Peyer's patch (tissue), 4 donors: ENCODE results near the gene KRT33A. TPM values are rescaled to one million over a fixed set of nuclear protein-coding genes. Genes with fewer than 3 reads are reported as not detected.
A peak's percentile ranks its signal among the peaks of the same experiment; 100 is the strongest.

Experiments
- DNase-seq, 3 donors: peaks; one replicate each; pipeline ENCODE4 v3.0.0-alpha.2; 2017 to 2019
- H3K27ac ChIP-seq, 4 donors: fragments of 200-600 bp; sonication (generic); one replicate each; pipeline ENCODE4 v1.5.1; 2016 to 2019
- H3K27me3 ChIP-seq, 2 donors: fragments of 200-600 bp; sonication (generic); one replicate each; pipeline ENCODE4 v1.5.1; 2019
- H3K36me3 ChIP-seq, 3 donors: fragments of 200-600 bp; sonication (generic); one replicate each; pipeline ENCODE4 v1.5.1; 2016 to 2019
- H3K4me1 ChIP-seq, 4 donors: fragments of 200-600 bp; sonication (generic); one replicate each; pipeline ENCODE4 v1.5.1; 2016 to 2019
- H3K4me3 ChIP-seq, 4 donors: fragments of 200-600 bp; sonication (generic); 1 replicate in 3 of 4; 2 replicates in 1 of 4; pipeline ENCODE4 v1.5.1; 2016 to 2019; ENCODE audit warnings: mild to moderate bottlenecking in 1 of 4
- H3K9me3 ChIP-seq, 4 donors: fragments of 200-600 bp; sonication (generic); one replicate each; pipeline ENCODE4 v1.5.1; 2016 to 2019; ENCODE audit warnings: mild to moderate bottlenecking in 1 of 4
- POLR2A ChIP-seq, 2 donors: fragments of 450-650 bp; IDR thresholded peaks; one replicate each; pipeline ENCODE4 v1.5.1; 2017; ENCODE audit warnings: antibody characterized with exemption in 2 of 2, mild to moderate bottlenecking in 2 of 2, moderate library complexity in 2 of 2
- total RNA-seq, 4 donors: library from RNA; depleted of rRNA; stranded (reverse); fragments of >200 nt; gene quantifications; one replicate each; pipeline ENCODE4 v1.1.0, GENCODE V29; 2016
- TF ChIP-seq, protein P1 (sequence below), 6 experiments: fragments of 450-650 bp in 4 of 6; fragments of 200-600 bp in 2 of 6; sonication (generic) in 1 of 6; IDR thresholded peaks; one replicate each; pipeline ENCODE4 v1.5.1; 2017 to 2019; ENCODE audit warnings: antibody characterized with exemption in 6 of 6, mild to moderate bottlenecking in 3 of 6, moderate library complexity in 1 of 6

Gene KRT33A
- total RNA-seq, 4 donors from 2014 or later: not detected

DNA sequence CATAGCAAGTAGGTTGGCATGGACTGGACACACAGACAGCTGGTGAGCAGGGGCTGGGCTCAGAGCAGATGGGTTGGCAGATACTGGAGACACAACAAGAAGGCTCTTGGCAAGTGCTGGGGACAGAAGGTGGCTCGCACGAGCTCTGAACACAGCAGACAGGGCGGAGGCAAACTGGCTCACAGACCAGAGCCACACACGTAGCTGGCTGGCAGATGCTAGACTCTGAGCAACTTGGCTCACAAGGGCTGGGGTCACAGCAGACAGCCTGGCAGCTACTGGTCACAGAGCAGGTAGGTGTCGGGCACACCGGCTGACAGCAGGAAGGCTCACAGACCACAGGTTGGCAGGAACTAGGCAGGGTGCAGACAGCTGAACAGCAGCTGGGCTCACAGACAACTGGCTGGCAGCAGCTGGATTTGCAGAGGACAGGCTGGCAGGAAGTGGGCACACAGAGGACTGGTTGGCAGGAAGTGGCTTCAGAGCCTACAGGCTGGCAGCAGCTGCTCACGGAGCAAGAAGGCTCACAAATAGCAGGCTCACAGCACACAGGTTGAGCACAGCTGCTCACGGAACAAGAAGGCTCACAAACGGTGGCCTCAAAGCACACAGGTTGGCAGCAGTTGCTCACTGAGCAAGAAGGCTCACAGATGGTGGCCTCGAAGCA, 42.2 kb downstream of the KRT33A start:
- H3K27ac ChIP-seq: peak overlapping the region in 3 of 4 donors; percentile 30 to 77 (median 62)

DNA sequence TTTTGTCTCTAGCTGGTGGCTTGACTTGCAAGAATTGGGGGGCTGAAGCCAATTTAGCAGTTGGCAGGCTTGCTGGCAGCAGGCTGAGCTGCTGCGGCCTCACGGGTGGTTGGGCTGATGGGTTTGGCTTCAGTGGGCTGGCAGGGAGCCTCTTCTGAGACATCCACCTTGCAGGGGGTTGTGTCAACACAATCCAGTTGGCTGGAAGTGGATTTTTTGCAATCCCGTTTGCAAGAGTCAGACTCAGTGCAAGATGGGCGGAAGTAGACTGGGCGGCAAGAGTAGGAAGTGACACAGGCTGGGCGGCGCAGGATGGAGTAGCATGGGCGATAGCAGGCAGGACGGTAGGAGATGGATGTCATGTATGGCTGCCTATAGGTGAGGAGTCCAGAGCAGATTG, 43.0 kb downstream of the KRT33A start:
- H3K4me1 ChIP-seq: peaks cover 0 to 23% (median 0%) of the 10 kb centered on the region in 4 donors
- TF ChIP-seq, protein P1, sequence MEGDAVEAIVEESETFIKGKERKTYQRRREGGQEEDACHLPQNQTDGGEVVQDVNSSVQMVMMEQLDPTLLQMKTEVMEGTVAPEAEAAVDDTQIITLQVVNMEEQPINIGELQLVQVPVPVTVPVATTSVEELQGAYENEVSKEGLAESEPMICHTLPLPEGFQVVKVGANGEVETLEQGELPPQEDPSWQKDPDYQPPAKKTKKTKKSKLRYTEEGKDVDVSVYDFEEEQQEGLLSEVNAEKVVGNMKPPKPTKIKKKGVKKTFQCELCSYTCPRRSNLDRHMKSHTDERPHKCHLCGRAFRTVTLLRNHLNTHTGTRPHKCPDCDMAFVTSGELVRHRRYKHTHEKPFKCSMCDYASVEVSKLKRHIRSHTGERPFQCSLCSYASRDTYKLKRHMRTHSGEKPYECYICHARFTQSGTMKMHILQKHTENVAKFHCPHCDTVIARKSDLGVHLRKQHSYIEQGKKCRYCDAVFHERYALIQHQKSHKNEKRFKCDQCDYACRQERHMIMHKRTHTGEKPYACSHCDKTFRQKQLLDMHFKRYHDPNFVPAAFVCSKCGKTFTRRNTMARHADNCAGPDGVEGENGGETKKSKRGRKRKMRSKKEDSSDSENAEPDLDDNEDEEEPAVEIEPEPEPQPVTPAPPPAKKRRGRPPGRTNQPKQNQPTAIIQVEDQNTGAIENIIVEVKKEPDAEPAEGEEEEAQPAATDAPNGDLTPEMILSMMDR (IDR thresholded peaks at IDR 0.05): no peak
- no peak for TF ChIP-seq POLR2A (IDR thresholded peaks at IDR 0.05)
- H3K27ac ChIP-seq: peak overlapping the region in 2 of 4 donors; percentile 46 to 77
- H3K9me3 ChIP-seq: no peaks in the 10 kb centered on the region
- H3K27me3 ChIP-seq: no peaks in the 10 kb centered on the region
- H3K4me3 ChIP-seq: no peak overlapping the region
- no peak for DNase-seq
- H3K36me3 ChIP-seq: no peaks in the 10 kb centered on the region

More for the DNA sequence above, 42.2 kb downstream of the KRT33A start:
- peak; percentile 48 to 89 (median 86) for DNase-seq
- peaks cover 0 to 23% (median 0%) of the 10 kb centered on the region in 4 donors for H3K4me1 ChIP-seq
- H3K9me3 ChIP-seq: no peaks in the 10 kb centered on the region
- H3K4me3 ChIP-seq: peak overlapping the region in 1 of 4 donors; percentile 17
- no peak for TF ChIP-seq POLR2A (IDR thresholded peaks at IDR 0.05)
- TF ChIP-seq, protein P1 (IDR thresholded peaks at IDR 0.05): no peak
- no peaks in the 10 kb centered on the region for H3K27me3 ChIP-seq
- H3K36me3 ChIP-seq: no peaks in the 10 kb centered on the region

DNA sequence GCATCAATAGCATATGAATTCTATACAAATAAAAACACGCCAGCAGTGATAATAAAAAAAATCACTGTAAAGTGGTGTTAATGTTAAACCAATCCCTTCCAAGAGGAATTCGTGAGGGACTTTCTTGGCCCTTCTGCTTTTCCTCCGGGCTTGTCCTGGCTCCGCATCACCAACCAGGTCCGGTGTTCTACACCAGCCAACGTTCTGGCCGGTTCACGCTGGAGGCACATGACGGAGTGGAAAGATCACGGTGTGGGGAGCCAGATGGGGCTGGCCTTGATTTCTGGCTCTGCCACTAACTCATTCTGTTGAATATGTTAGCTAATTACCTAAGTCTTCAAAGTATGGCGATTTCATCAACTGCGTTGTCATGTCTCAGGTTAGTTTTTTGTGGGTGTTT, 46.5 kb downstream of the KRT33A start:
- Histone ChIP-seq H3K4me3 (no peak overlapping the region), H3K36me3 (no peaks in the 10 kb centered on the region), H3K9me3 (no peaks in the 10 kb centered on the region), H3K27ac (no peak overlapping the region), H3K27me3 (no peaks in the 10 kb centered on the region), H3K4me1 (peaks cover 0 to 14% (median 0%) of the 10 kb centered on the region in 4 donors)
- no peak for DNase-seq
- TF ChIP-seq POLR2A (IDR thresholded peaks at IDR 0.05): no peak
- TF ChIP-seq, protein P1 (IDR thresholded peaks at IDR 0.05): no peak

DNA sequence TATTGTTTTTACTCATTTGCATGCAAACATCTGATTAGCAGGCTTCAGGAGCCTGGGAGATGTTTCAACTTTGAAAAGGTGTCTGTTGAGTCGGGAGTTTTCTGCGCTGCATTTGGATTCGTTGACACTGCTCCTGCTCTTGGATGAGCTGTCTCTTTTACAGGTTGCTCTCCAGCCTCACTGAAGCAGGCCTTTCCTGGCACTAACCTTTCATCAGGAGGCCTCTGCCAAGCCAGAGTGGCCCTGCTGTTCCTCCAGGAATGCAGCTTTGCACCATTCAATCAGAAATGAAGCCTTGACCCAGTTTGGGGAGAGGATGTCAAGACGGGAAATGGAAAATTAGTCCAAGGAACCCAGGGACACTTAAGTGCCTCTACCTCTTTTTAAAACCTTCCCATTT, 47.6 kb downstream of the KRT33A start:
- H3K27ac ChIP-seq: no peak overlapping the region
- no peaks in the 10 kb centered on the region for H3K27me3 ChIP-seq
- H3K4me1 ChIP-seq: peaks cover 0 to 3% (median 0%) of the 10 kb centered on the region in 4 donors
- no peak for TF ChIP-seq POLR2A (IDR thresholded peaks at IDR 0.05)
- TF ChIP-seq, protein P1 (IDR thresholded peaks at IDR 0.05): no peak
- H3K36me3 ChIP-seq: no peaks in the 10 kb centered on the region
- no peaks in the 10 kb centered on the region for H3K9me3 ChIP-seq
- DNase-seq: no peak
- H3K4me3 ChIP-seq: no peak overlapping the region

DNA sequence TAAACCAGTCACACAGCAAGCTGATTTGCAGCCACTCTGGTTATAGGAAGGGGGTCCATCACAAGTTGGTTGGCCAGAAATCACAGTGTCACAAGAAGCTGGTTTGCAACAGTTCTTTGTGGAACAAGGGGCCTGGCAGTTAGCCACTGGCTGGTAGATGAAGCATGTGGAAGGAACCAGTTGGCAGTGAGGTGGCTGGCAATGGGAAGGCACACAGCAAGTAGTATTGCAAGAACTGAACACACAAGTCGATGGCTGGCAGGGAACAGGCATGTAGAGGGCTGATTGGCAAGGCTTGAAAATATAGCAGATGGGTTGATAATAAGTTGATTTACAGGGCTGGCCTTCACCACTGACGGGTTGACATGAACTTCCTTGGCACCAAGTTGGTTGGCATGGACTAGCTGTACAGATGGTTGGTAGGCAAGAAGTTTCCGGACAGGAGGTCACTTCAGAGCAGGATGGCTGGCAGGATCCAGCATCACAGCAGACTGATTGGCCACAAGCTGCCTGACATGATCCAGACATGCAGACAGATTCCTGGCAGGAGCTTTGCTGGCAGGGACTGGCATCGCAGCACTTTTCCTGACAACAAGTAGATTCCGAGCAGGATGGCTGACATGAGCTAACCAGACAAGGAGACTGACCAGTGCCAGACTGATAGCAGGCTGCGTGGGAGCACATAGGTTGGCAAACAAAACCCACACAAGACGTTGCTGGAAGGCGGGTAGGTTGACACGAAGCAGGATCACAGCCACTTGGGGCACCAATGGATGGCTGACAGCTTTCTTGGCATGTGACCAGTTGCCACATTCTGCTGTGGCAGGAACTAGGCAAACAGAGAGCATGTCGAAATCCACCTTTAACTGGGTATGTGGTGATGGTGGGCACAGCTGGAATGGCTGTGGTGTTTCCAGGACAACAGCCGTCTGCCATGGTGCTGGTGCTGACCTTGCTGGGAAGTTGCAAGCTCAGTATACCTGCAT, 48.4 kb downstream of the KRT33A start, which contains the start of gene KRTAP29-1:
TSS of gene KRTAP29-1 (minus strand) at position 936 of the 986 bp plus-strand sequence. CDS start at position 936, 0 bp downstream.
- no peak within 1 kb of the TSS for H3K4me3 ChIP-seq
- TF ChIP-seq, protein P1 (IDR thresholded peaks at IDR 0.05): no peak
- TF ChIP-seq POLR2A (IDR thresholded peaks at IDR 0.05): no peak
- H3K4me1 ChIP-seq: no peaks in the 10 kb centered on the region
- H3K27me3 ChIP-seq: no peaks in the 10 kb centered on the region
- H3K9me3 ChIP-seq: no peaks in the 10 kb centered on the region
- H3K36me3 ChIP-seq: no peaks in the 10 kb centered on the region
- H3K27ac ChIP-seq: no peak within 1 kb of the TSS
- DNase-seq: no peak
